ENCODE data around the gene IRF4.

IRF4 gene

DNA sequence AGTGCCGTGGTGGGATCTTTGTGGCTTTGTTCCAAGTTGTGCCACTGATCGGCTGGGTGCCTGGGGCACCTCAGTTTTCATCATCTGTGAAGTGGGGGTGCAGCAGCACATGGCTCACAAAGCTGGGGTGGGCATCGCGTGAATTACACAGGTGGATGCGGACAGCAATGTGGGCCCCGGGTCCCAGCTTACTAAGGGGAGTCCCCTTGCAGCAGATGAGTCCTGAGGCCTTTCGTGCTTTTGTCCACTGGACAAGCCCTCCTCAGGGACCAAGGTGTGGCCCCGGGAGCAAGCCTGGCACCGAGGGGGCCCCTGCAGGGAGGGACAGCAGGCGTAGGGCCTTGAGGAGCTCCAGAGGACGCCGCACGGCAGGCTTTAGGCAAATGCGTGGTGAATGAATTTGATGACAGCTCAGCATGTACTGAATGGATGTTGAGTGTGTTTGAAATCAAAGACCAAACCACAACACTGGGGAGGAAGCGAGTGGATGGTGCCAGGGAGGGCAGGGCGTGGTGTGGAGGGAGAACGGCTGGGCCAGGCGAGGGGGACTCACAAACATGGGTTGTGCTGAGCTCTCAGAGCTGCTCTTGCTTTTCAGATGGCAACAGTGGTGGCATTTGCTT, 53.2 kb downstream of the IRF4 start:
- DNase-seq (ENCODE audit: low spot score): no peak
- in situ Hi-C loops (cut with MboI; ENCODE audit: low sequenced_read_pairs, unreplicated experiment): no loop called here
- TF ChIP-seq, protein P1, sequence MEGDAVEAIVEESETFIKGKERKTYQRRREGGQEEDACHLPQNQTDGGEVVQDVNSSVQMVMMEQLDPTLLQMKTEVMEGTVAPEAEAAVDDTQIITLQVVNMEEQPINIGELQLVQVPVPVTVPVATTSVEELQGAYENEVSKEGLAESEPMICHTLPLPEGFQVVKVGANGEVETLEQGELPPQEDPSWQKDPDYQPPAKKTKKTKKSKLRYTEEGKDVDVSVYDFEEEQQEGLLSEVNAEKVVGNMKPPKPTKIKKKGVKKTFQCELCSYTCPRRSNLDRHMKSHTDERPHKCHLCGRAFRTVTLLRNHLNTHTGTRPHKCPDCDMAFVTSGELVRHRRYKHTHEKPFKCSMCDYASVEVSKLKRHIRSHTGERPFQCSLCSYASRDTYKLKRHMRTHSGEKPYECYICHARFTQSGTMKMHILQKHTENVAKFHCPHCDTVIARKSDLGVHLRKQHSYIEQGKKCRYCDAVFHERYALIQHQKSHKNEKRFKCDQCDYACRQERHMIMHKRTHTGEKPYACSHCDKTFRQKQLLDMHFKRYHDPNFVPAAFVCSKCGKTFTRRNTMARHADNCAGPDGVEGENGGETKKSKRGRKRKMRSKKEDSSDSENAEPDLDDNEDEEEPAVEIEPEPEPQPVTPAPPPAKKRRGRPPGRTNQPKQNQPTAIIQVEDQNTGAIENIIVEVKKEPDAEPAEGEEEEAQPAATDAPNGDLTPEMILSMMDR (IDR thresholded peaks at IDR 0.05; ENCODE audit: borderline replicate concordance, control extremely low read depth, extremely low read depth, insufficient read depth, missing control alignments): no peak

DNA sequence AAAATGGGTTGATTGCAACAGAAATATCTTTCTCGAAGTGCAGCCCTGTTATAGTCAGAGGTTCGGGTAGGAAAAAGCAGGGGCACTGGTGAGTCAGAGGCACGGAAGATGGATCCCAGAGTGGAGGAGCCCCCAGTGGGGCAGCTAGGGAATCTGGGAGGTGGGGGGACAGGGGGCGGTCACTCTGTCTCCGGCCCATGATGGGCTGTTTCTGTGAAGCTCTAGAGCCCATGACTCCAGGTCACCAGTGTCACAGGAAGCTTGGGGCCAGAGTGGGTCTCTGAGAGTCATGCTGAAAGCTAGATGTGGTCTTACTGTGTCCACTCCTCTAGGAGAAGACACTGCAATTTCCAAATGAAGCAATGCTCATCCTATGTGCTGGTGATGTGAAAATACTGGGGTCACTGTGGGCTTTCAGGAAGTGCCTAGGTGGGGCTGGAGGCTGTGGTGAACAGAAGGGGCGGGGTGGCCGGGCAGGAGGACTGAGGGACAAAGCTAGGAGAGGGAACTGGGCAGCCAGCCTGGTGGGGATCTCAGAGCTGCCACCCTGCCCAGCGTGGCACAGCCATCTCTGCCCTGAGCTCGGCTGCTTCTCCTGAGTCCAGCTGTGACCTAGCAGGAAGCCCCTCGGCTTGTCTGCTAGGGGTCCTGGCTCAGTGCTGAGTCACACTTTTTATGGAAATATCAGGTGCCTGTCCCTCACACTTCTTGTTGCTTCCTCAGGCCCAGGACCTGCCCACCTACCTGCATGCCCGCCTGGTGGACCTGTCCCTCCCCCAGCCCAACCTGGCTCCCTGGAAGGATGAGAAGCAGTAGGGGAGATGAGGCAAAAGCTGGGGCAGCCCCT, 54.2 kb downstream of the IRF4 start:
- in situ Hi-C loops (cut with MboI; ENCODE audit: low sequenced_read_pairs, unreplicated experiment): no loop called here
- TF ChIP-seq, protein P1 (IDR thresholded peaks at IDR 0.05; ENCODE audit: borderline replicate concordance, control extremely low read depth, extremely low read depth, insufficient read depth, missing control alignments): no peak

DNA sequence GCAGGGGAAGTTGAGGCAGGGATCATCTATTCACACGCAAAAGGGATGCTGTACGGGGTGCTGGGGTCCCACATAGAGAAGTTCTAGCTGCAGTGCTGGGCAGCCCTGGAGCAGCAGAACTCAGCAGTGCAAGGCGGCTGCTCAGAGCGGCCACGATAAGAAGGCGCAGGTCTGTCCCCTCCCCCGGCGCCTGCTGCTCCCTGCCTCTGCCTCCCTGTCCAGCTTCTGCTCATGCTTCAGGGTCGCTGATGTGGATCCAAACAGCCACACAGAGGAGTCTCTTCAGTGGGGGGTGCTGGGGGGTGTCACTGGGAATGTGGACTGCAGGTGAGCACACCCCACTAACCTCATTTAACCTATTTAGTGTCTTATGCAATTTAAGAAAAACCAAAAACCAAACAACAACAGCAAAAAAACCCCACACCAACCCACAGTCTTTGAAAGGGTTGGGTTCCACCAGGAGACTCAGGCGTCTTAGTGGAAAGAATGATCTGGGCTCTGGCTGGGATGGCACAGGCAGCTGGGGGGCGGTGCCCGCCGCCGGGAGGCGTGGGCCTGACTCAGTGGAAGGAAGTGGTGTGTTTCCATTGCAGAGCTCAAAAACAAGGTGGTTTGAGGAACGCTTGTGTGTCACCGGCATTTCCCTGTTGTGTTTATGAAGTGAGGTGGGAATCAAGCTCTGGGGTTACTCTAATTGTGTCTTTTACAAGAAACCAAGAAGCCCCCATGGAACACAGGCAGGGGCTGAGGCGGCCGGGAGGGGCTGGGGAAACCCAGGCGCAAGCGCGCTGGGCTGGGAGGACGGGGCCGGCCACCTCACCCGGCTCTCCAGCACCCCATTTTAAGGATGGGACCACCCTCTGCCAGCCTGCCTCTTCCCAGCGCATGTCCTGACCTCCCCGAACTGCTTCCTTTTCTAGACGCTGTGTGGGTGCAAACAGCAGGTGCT, 55.1 kb downstream of the IRF4 start:
- in situ Hi-C loops (cut with MboI; ENCODE audit: low sequenced_read_pairs, unreplicated experiment): no loop called here
- TF ChIP-seq, protein P1 (IDR thresholded peaks at IDR 0.05; ENCODE audit: borderline replicate concordance, control extremely low read depth, extremely low read depth, insufficient read depth, missing control alignments): no peak

More for the DNA sequence above, 54.2 kb downstream of the IRF4 start:
- no peak for DNase-seq (ENCODE audit: low spot score)

GRCh38 chr6:447381-448165, 56.0 kb downstream of the IRF4 start:
- TF ChIP-seq, protein P1 (IDR thresholded peaks at IDR 0.05; ENCODE audit: borderline replicate concordance, control extremely low read depth, extremely low read depth, insufficient read depth, missing control alignments): no peak
- in situ Hi-C loops (cut with MboI; ENCODE audit: low sequenced_read_pairs, unreplicated experiment): no loop called here
- DNase-seq (ENCODE audit: low spot score): no peak

More for the DNA sequence above, 55.1 kb downstream of the IRF4 start:
- DNase-seq (ENCODE audit: low spot score): no peak

DNA sequence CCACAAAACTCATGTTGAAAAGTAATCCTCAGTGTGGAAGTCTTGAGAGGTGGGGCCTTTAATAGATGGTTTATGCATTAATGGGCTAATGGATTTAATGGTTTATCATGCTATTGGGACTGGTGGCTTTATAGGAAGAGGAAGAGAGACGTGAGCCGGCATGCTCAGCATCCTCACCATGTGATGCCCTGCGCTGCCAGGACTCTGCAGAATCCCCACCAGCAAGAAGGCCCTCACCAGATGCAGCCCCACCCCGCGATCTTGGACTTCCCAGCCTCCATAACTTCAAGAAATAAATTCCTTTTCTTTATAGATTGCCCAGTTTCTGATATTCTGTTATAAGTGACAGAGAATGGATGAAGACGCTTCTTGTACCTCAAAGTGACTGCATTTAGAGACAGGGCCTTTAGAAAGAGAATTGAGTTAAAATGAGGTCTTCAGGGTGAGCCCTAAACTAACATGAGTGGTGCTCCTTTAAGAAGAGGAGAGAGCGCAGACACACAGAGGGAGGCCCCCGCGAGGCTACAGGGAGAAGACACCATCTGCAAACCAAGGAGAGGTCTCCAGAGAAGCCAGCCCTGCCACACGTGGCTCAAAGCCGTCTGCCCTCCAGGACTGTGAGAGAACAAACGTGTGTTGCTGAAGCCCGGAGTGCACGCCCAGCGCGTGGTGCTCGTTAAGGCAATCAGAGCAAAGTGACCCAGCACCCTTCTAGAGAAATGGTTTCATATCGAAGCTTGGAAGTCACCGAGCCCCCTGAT, 56.9 kb downstream of the IRF4 start:
- TF ChIP-seq, protein P1 (IDR thresholded peaks at IDR 0.05; ENCODE audit: borderline replicate concordance, control extremely low read depth, extremely low read depth, insufficient read depth, missing control alignments): no peak
- in situ Hi-C loops (cut with MboI; ENCODE audit: low sequenced_read_pairs, unreplicated experiment): no loop called here

More for the DNA sequence above, 56.9 kb downstream of the IRF4 start:
- DNase-seq (ENCODE audit: low spot score): no peak

Data from GM13976 (cell line).